GM12801 (cell line): ENCODE results near the gene FAM151B.

ENCODE experiments used
- CTCF ChIP-seq: IDR thresholded peaks from one replicate; pipeline ENCODE4 v1.5.1; 2011; ENCODE audit warnings: control low read depth; ENCODE audit not compliant: insufficient read length; ENCODE audit errors: extremely low read depth

The FAM151B gene

GRCh38 chr5:80487444-80487828 lies 464 bp upstream of the FAM151B start:
- no peak for TF ChIP-seq CTCF

DNA sequence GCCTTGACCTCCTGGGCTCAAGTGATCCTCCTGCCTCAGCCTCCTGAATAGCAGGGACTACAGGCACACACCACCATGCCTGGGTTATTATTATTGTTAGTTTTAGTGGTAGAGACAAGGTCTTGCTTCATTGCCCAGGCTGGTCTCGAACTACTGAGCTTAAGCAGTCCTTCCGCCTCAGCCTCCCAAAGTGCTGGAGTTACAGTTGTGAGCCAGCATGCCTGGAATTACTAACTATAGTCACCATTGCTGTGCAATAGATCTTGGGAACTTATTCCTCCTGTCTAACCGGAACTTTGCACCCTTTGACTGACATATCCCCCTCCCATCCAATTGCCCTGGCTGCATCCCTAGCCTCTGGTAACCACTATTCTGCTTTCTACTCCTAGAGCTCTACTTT lies 3.4 kb downstream of the FAM151B start:
- no peak for TF ChIP-seq CTCF

- no peak for TF ChIP-seq CTCF
Observed at GRCh38 chr5:80492741-80493140, 4.8 kb downstream of the FAM151B start.

DNA sequence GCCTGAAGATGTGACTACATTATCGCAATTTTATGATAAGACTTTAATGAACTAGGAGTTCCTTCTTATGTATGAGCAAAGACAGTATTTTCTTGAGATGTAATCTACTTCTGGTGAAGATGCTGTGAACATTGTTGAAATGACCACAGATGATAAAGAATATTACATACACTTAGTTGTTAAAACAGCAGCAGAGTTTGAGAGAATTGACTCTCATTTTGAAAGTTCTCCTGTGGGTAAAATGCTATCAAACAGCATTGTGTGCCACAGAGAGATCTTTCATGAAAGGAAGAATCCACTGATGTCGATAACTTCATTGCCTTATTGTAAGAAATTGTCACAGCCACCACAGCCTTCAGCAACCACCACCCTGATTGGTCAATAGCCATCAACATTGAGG lies 8.0 kb downstream of the FAM151B start:
- no peak for TF ChIP-seq CTCF

DNA sequence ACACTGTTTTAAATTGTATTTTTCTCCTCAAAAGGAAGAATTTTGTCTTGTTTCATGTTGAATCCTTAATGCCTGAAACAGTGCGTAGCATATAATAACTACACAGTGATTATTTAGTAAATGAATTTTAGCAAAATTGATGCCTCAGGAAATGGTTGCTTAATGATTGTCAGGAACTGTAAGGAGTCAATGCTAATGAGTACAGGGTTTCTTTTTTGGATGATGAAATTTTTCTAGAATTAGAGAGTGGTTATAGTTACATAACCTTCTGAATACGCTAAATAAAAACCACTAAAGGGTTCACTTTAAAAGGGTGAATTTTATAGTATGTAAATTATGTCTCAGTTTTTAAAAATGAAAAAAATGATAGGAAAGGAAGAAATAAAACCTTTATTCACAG lies 14.9 kb downstream of the FAM151B start:
- TF ChIP-seq CTCF: no peak

DNA sequence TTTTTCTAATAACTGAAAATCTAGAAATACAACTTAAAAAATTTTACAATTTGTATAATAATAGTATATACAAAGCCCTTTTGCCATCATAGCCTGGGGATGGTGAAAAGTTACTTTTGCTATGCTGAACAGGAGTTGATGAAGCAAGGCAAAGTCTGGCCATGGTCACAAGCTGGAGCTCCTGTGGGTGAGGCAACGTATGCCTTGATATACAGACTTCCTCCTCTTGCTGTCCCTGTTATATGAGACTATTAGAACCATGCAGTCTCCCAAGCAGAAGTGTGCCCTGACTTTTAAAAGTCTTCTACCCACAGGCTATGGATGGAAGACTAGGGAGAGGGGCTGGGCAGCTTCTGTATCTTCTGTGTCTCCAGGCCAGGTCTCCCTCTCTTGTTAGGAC lies 15.7 kb downstream of the FAM151B start:
- no peak for TF ChIP-seq CTCF

DNA sequence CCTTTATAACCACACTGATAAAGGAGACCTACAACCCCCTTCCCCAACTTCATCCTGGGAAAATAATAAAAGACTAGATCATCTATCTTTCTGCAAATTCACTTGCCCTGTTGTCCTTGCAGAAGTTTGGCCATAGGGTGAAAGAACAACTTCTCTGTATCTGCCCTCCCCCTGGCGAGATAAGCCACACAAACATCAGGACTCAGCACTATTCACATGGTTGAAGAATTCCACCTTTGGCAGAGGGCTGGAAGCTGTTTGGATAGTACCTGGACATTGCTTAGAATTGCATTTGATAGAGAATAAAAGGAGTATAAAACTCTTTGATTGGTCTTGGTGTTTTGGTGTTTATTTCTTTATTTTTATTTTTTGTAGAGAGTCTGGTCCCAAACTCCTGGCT lies 16.9 kb downstream of the FAM151B start:
- no peak for TF ChIP-seq CTCF

DNA sequence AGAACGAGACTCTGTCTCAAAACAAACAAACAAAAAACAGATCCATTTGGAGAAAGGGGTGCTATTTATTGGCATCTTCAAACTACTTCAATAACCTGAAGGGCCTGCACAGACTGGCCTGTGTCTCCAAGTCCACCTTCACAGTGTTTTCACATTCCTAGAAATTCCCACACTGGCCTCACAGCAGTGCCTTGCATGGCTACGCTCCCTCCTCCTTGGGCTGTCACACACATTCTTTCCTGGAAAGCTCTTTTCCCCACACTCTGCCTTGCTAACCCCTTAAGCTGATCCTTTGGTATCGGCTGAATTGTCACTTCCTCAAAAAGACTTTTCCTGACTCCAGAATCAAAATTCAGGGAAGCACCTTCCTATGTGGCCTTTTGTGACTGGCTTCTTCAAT lies 19.8 kb downstream of the FAM151B start:
- no peak for TF ChIP-seq CTCF
